Uterus (tissue), 4 donors: ENCODE measurements around the gene HTR3B. TPM values are rescaled to one million over a fixed set of nuclear protein-coding genes. Genes with fewer than 3 reads are reported as not detected.

Experiments used
- DNase-seq, 2 donors: peaks; one replicate each; pipeline ENCODE4 v3.0.0-alpha.2; 2019 to 2020
- H3K27ac ChIP-seq, 2 donors: fragments of 200-600 bp; sonication (generic); 1 replicate in 1 of 2; 2 replicates in 1 of 2; pipeline ENCODE4 v1.5.1; 2016 to 2018
- H3K27me3 ChIP-seq, 2 donors: fragments of 200-600 bp; sonication (generic); one replicate each; pipeline ENCODE4 v1.5.1; 2018 to 2019; ENCODE audit warnings: control low read depth in 1 of 2
- H3K36me3 ChIP-seq, 2 donors: fragments of 200-600 bp; sonication (generic); one replicate each; pipeline ENCODE4 v1.5.1; 2019; ENCODE audit warnings: control low read depth in 1 of 2
- H3K4me1 ChIP-seq, 2 donors: fragments of 200-600 bp; sonication (generic); one replicate each; pipeline ENCODE4 v1.5.1; 2018 to 2019; ENCODE audit warnings: control low read depth in 1 of 2
- H3K4me3 ChIP-seq, 2 donors: fragments of 200-600 bp; sonication (generic); 1 replicate in 1 of 2; 2 replicates in 1 of 2; pipeline ENCODE4 v1.5.1; 2018 to 2019; ENCODE audit warnings: mild to moderate bottlenecking in 1 of 2
- H3K9me3 ChIP-seq, 2 donors: fragments of 200-600 bp; sonication (generic); one replicate each; pipeline ENCODE4 v1.5.1; 2019; ENCODE audit warnings: control low read depth in 1 of 2
- CTCF ChIP-seq, 4 experiments: fragments of 200-600 bp in 2 of 4; fragments of 450-650 bp in 2 of 4; sonication (generic) in 2 of 4; IDR thresholded peaks; one replicate each; pipeline ENCODE4 v1.5.1; 2016 to 2019; ENCODE audit warnings: antibody characterized with exemption in 4 of 4, mild to moderate bottlenecking in 2 of 4, moderate library complexity in 1 of 4
- POLR2A ChIP-seq, 2 donors: fragments of 450-650 bp; IDR thresholded peaks; one replicate each; pipeline ENCODE4 v1.6.1; 2016; ENCODE audit warnings: antibody characterized with exemption in 2 of 2, mild to moderate bottlenecking in 1 of 2, moderate library complexity in 1 of 2
- intact Hi-C: fragments of 100-400 bp; cut with DNase I; formaldehyde crosslinking; loops from one replicate; pipeline ENCODE4 v1.15.1; 2023; ENCODE audit warnings: low total_unique reads
- total RNA-seq, 4 donors: library from RNA; depleted of rRNA in 3 of 4; stranded (reverse); fragments of >200 nt in 3 of 4; gene quantifications; one replicate each; pipeline versions ENCODE4 v1.1.0 to v1.2.4, GENCODE V29; 2014 to 2023
- donor health status: DM: yes; HTN: yes; CAD: no.

HTR3B gene
- total RNA-seq, 4 donors from 2014 or later: not detected

DNA sequence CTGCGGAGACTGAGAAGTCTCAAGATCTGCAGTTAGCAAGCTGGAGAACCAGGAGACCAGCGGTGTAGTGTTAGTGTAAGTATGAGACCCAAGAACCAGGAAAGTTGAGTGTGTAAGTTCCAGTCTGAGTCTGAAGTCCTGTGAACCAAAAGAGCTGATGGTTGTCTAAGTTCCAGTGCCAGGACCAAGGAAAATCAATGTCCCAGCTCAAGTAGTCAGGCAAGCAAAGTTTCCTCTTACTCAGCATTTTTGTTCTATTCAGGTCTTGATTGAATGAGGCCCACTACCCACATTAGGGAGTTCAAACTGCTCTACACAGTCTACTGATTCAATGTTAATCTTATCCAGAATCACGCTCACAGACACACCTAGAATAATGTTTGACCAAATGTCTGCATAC is 40.2 kb upstream of the HTR3B start:
- Histone ChIP-seq H3K9me3 (no peaks in the 10 kb centered on the region), H3K27me3 (no peaks in the 10 kb centered on the region), H3K4me3 (no peak overlapping the region), H3K27ac (no peak overlapping the region), H3K36me3 (no peaks in the 10 kb centered on the region), H3K4me1 (no peaks in the 10 kb centered on the region)
- no peak for DNase-seq
- intact Hi-C loops: no loop called here
- no peak for TF ChIP-seq POLR2A (IDR thresholded peaks at IDR 0.05)
- no peak for TF ChIP-seq CTCF (IDR thresholded peaks at IDR 0.05)

GRCh38 chr11:113865873-113866272 is 38.7 kb upstream of the HTR3B start:
- Histone ChIP-seq H3K27ac (no peak overlapping the region), H3K36me3 (no peaks in the 10 kb centered on the region), H3K27me3 (no peaks in the 10 kb centered on the region), H3K4me1 (peaks cover 0 to 1% of the 10 kb centered on the region in 2 donors), H3K9me3 (no peaks in the 10 kb centered on the region), H3K4me3 (no peak overlapping the region)
- TF ChIP-seq CTCF (IDR thresholded peaks at IDR 0.05) (no peak), POLR2A (IDR thresholded peaks at IDR 0.05) (no peak)
- intact Hi-C loops: no loop called here
- no peak for DNase-seq

DNA sequence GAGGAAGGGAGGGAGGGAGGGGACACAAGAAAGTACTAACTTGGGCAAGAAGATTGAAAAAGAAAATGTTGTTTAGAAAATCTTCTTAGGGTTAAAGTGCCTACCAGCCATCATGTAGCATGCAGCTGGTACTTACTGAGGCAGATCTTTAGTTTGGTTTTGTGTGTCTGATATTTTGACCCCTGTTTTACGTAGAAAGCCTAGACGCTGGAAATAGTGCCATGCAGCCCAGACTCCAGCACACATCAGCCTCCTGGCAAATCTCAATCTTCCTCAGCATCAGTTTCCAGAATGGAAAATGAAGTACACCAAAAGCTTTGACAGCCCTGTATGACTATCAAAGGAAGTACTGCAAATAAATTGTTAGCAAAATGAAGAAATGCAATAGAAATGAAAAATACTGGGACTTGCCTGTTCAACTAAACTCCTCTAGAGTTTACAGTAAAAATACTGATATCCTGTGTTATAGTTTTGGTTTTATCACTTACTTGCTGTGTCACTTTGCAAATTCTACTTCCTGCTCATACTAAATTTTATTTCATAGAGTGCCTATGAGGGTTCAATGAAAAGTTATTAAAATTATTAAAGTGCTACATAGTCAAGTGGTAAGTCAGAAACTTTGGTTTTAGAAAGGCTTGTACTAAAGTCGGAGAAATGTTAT is 36.6 kb upstream of the HTR3B start:
- Histone ChIP-seq H3K36me3 (no peaks in the 10 kb centered on the region), H3K9me3 (no peaks in the 10 kb centered on the region), H3K4me3 (no peak overlapping the region), H3K4me1 (peaks cover 0 to 5% of the 10 kb centered on the region in 2 donors), H3K27ac (no peak overlapping the region), H3K27me3 (no peaks in the 10 kb centered on the region)
- no peak for DNase-seq
- intact Hi-C loops: no loop called here
- TF ChIP-seq CTCF (IDR thresholded peaks at IDR 0.05) (no peak), POLR2A (IDR thresholded peaks at IDR 0.05) (no peak)

DNA sequence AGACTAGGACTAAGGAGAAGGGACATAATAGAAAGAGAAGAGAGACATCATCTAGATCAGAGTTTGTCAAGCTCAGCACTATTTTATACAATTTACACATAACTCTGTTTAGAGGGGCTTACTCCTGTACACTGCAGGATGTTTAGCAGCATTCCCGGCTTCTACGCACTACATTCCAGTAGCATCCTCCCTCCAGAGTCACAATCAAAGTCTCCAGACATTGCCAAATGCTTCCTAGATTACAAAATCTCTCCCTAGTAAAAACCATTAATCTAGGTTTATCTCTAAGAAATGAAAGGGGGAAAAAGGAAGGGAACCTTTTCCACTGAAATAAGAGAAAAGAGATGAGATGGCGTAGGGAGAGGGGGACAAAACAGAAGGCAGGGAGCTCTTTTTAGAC is 33.3 kb upstream of the HTR3B start:
- DNase-seq: no peak
- H3K4me1 ChIP-seq: peaks cover 0 to 5% of the 10 kb centered on the region in 2 donors
- no peaks in the 10 kb centered on the region for H3K36me3 ChIP-seq
- H3K9me3 ChIP-seq: no peaks in the 10 kb centered on the region
- TF ChIP-seq POLR2A (IDR thresholded peaks at IDR 0.05) (no peak), CTCF (IDR thresholded peaks at IDR 0.05) (no peak)
- H3K4me3 ChIP-seq: no peak overlapping the region
- no peaks in the 10 kb centered on the region for H3K27me3 ChIP-seq
- intact Hi-C loops: no loop called here
- H3K27ac ChIP-seq: no peak overlapping the region

GRCh38 chr11:113873236-113873626 is 31.4 kb upstream of the HTR3B start:
- no peaks in the 10 kb centered on the region for H3K9me3 ChIP-seq

More at GRCh38 chr11:113873236-113873626, 31.4 kb upstream of the HTR3B start:
- DNase-seq: no peak
- Histone ChIP-seq H3K27ac (no peak overlapping the region), H3K4me3 (no peak overlapping the region), H3K4me1 (peaks cover 0 to 5% of the 10 kb centered on the region in 2 donors), H3K27me3 (no peaks in the 10 kb centered on the region), H3K36me3 (no peaks in the 10 kb centered on the region)
- TF ChIP-seq POLR2A (IDR thresholded peaks at IDR 0.05) (no peak), CTCF (IDR thresholded peaks at IDR 0.05) (no peak)
- intact Hi-C loops: no loop called here
